Thyroid gland (tissue), 4 donors: Measurements from ENCODE around the gene FOXK1.

ENCODE experiments used
- CTCF ChIP-seq, 6 experiments: fragments of 200-600 bp in 3 of 6; fragments of 450-650 bp in 3 of 6; sonication (generic) in 3 of 6; IDR thresholded peaks; one replicate each; pipeline ENCODE4 v1.5.1; 2016 to 2019; ENCODE audit warnings: antibody characterized with exemption in 6 of 6, mild to moderate bottlenecking in 2 of 6, inconsistent platforms in 1 of 6, moderate library complexity in 1 of 6
- POLR2A ChIP-seq, 2 donors: fragments of 450-650 bp; IDR thresholded peaks; one replicate each; pipeline ENCODE4 v1.6.1; 2017; ENCODE audit warnings: antibody characterized with exemption in 2 of 2, mild to moderate bottlenecking in 2 of 2, moderate library complexity in 1 of 2

GRCh38 chr7:4751398-4751947 lies 69.4 kb downstream of the FOXK1 start:
- TF ChIP-seq CTCF (IDR thresholded peaks at IDR 0.05) (no peak), POLR2A (IDR thresholded peaks at IDR 0.05) (no peak)
